K562 (cell line): ENCODE results near the gene CASP2. TPM values are rescaled to one million over a fixed set of nuclear protein-coding genes. Genes with fewer than 3 reads are reported as not detected.

ENCODE experiments used
- ATF4 ChIP-seq: fragments of 450-650 bp; formaldehyde crosslinking; IDR thresholded peaks from 2 replicates; pipeline ENCODE4 v1.4.0; 2022; ENCODE audit warnings: mild to moderate bottlenecking, moderate library complexity
- CAMTA2 ChIP-seq: fragments of 250-450 bp; sonication (Bioruptor Pico); conservative IDR thresholded peaks from 2 replicates; pipeline ENCODE4 v1.5.1; 2022
- CBFB ChIP-seq: sonication (generic); formaldehyde crosslinking; IDR thresholded peaks from 2 replicates; pipeline ENCODE4 v1.4.0; 2020; ENCODE audit warnings: mild to moderate bottlenecking, missing genetic modification reagents
- DACH1 ChIP-seq: fragments of 450-650 bp; IDR thresholded peaks from 2 replicates; pipeline ENCODE4 v1.6.1; 2018; ENCODE audit not compliant: partially characterized antibody
- E2F6 ChIP-seq, 2 experiments: IDR thresholded peaks; 2 replicates each; pipeline ENCODE4 v1.6.1; 2011; ENCODE audit warnings: borderline replicate concordance in 1 of 2, control low read depth in 1 of 2, low read depth in 1 of 2, low read length in 1 of 2, mild to moderate bottlenecking in 1 of 2, mixed read lengths in 1 of 2, moderate library complexity in 1 of 2; ENCODE audit not compliant: insufficient read depth in 1 of 2, insufficient read length in 1 of 2, poor library complexity in 1 of 2, severe bottlenecking in 1 of 2; ENCODE audit errors: extremely low read depth in 1 of 2
- ETV5 ChIP-seq: sonication (generic); formaldehyde crosslinking; IDR thresholded peaks from 2 replicates; pipeline ENCODE4 v1.4.0; 2020; ENCODE audit warnings: low read depth, mild to moderate bottlenecking, missing genetic modification reagents
- EWSR1 ChIP-seq: fragments of 450-650 bp; IDR thresholded peaks from 2 replicates; pipeline ENCODE4 v1.6.1; 2018; ENCODE audit warnings: borderline replicate concordance, mild to moderate bottlenecking, low read depth, moderate library complexity; ENCODE audit not compliant: partially characterized antibody
- FOXK1 ChIP-seq: sonication (generic); formaldehyde crosslinking; IDR thresholded peaks from 2 replicates; pipeline ENCODE4 v1.8.0; 2022; ENCODE audit warnings: missing genetic modification reagents, mild to moderate bottlenecking, borderline replicate concordance
- GTF2A2 ChIP-seq: IDR thresholded peaks from 2 replicates; pipeline ENCODE4 v1.6.1; 2016; ENCODE audit warnings: mild to moderate bottlenecking, missing genetic modification characterization, missing compliant biosample characterization
- HLTF ChIP-seq: fragments of 450-650 bp; IDR thresholded peaks from 2 replicates; pipeline ENCODE4 v1.6.1; 2016
- L3MBTL2 ChIP-seq: fragments of 450-650 bp; IDR thresholded peaks from 2 replicates; pipeline ENCODE4 v1.6.1; 2016; ENCODE audit warnings: mild to moderate bottlenecking, moderate library complexity
- LEF1 ChIP-seq: fragments of 450-650 bp; IDR thresholded peaks from 2 replicates; pipeline ENCODE4 v1.6.1; 2016; ENCODE audit warnings: mild to moderate bottlenecking
- MXD1 ChIP-seq: fragments of 250-450 bp; sonication (Bioruptor Pico); IDR thresholded peaks from 2 replicates; pipeline ENCODE4 v1.8.0; 2021; ENCODE audit warnings: borderline replicate concordance, mild to moderate bottlenecking, moderate library complexity; ENCODE audit not compliant: poor library complexity, severe bottlenecking
- NCOA2 ChIP-seq, 2 experiments: fragments of 450-650 bp; IDR thresholded peaks; 2 replicates each; pipeline ENCODE4 v1.6.1; 2018; ENCODE audit warnings: mild to moderate bottlenecking in 2 of 2, moderate library complexity in 1 of 2; ENCODE audit not compliant: partially characterized antibody in 2 of 2
- NFE2 ChIP-seq: IDR thresholded peaks from 2 replicates; pipeline ENCODE4 v1.6.1; 2014; ENCODE audit warnings: antibody characterized with exemption, low read depth
- NFRKB ChIP-seq: fragments of 450-650 bp; IDR thresholded peaks from 2 replicates; pipeline ENCODE4 v1.6.1; 2016; ENCODE audit warnings: low read depth
- RHOXF2B ChIP-seq: fragments of 250-450 bp; sonication (Bioruptor Pico); conservative IDR thresholded peaks from 2 replicates; pipeline ENCODE4 v1.5.1; 2021
- SIRT6 ChIP-seq: IDR thresholded peaks from one replicate; pipeline ENCODE4 v1.6.1; 2012; ENCODE audit warnings: low read depth, mild to moderate bottlenecking, control low read depth, inconsistent platforms, low read length, moderate library complexity
- SMARCA5 ChIP-seq: fragments of 450-650 bp; IDR thresholded peaks from 2 replicates; pipeline ENCODE4 v1.6.1; 2016
- TAF1 ChIP-seq: IDR thresholded peaks from 2 replicates; pipeline ENCODE4 v1.6.1; 2011; ENCODE audit warnings: mild to moderate bottlenecking, low read length, moderate library complexity; ENCODE audit not compliant: insufficient read depth, control insufficient read depth, severe bottlenecking; ENCODE audit errors: extremely low read depth
- TAF15 ChIP-seq: fragments of 200-400 bp; formaldehyde crosslinking; IDR thresholded peaks from 2 replicates; pipeline ENCODE4 v1.6.1; 2017; ENCODE audit warnings: mild to moderate bottlenecking, low read depth, low read length, moderate library complexity
- ZC3H8 ChIP-seq: fragments of 450-650 bp; IDR thresholded peaks from 2 replicates; pipeline ENCODE4 v1.6.1; 2017
- ZKSCAN8 ChIP-seq: fragments of 200-800 bp; sonication (Bioruptor generic); IDR thresholded peaks from 2 replicates; pipeline ENCODE4 v1.6.1; 2016; ENCODE audit warnings: missing genetic modification characterization, missing compliant biosample characterization
- ZNF224 ChIP-seq: sonication (generic); formaldehyde crosslinking; IDR thresholded peaks from 2 replicates; pipeline ENCODE4 v1.8.0; 2022; ENCODE audit warnings: mild to moderate bottlenecking, missing genetic modification reagents
- ZNF384 ChIP-seq: IDR thresholded peaks from 2 replicates; pipeline ENCODE4 v1.6.1; 2012; ENCODE audit warnings: low read depth, low read length, improper control_type of control experiment
- ZSCAN29 ChIP-seq: fragments of 450-650 bp; IDR thresholded peaks from 2 replicates; pipeline ENCODE4 v1.6.1; 2017
- polyA plus RNA-seq, 8 experiments: library from polyadenylated mRNA; depleted of rRNA in 4 of 8; stranded (reverse) in 5 of 8; unstranded in 3 of 8; fragments of >200 nt; fragmentation: Nextera tagmentation in 2 of 8; fragmentation: Illumina TruSeq in 1 of 8; extraction: Ambion mirVana in 2 of 8; extraction: Trizol in 1 of 8; gene quantifications; 2 replicates each; pipeline versions ENCODE4 v1.2.1 to v1.2.3, GENCODE V29; 2011 to 2014; ENCODE audit warnings: inconsistent platforms in 1 of 8, missing spikeins in 1 of 8
- total RNA-seq, 7 experiments: library from RNA; depleted of rRNA in 6 of 7; stranded (reverse); fragments of >200 nt in 6 of 7; fragmentation: Illumina TruSeq in 2 of 7; extraction: Trizol in 2 of 7; gene quantifications; 2 replicates each; pipeline versions ENCODE4 v1.2.1 to v1.2.3, GENCODE V29; 2011 to 2021; ENCODE audit warnings: low replicate concordance in 1 of 7

CASP2 gene
- total and polyA plus RNA-seq, 9 of the 15 experiments (the other 6 are each of a cell fraction or from before 2014, with no cell fraction given): 18.8 to 64.9 (median 24.1) TPM

- TF ChIP-seq NCOA2 (IDR thresholded peaks at IDR 0.05; ENCODE audit: partially characterized antibody in 2 of 2) (no peak), ATF4 (CRISPR knock-in tag) (no peak), HLTF (peak; percentile 82; the same call in 1 of the 2 replicates), MXD1 (CRISPR knock-in tag) (no peak), EWSR1 (no peak), LEF1 (no peak), ZKSCAN8 (CRISPR knock-in tag) (no peak), TAF15 (no peak), ETV5 (CRISPR knock-in tag) (peak; percentile 59), E2F6 (IDR thresholded peaks at IDR 0.05; ENCODE audit: borderline replicate concordance in 1 of 2, extremely low read depth in 1 of 2, insufficient read depth in 1 of 2, insufficient read length in 1 of 2, low read depth in 1 of 2, low read length in 1 of 2, poor library complexity in 1 of 2, severe bottlenecking in 1 of 2) (peak; percentile 99 to 100), ZC3H8 (no peak), CBFB (CRISPR knock-in tag) (no peak), L3MBTL2 (peak; percentile 100), GTF2A2 (tag) (no peak), SIRT6 (no peak), ZNF384 (no peak), FOXK1 (peak; percentile 66; the same call in 1 of the 2 replicates), DACH1 (peak; percentile 10), ZNF224 (no peak), CAMTA2 (CRISPR knock-in tag) (peak; percentile 98), TAF1 (peak; percentile 87), NFRKB (peak; percentile 85), SMARCA5 (no peak), ZSCAN29 (peak; percentile 38; the same call in 1 of the 2 replicates), NFE2 (no peak; the same call in 1 of the 2 replicates), RHOXF2B (no peak)
Observed at GRCh38 chr7:143287935-143288826, at the start of gene CASP2 (continued).
